CD4-positive, alpha-beta T cell (primary cell): ENCODE data around the gene DOHH. TPM values are rescaled to one million over a fixed set of nuclear protein-coding genes. Genes with fewer than 3 reads are reported as not detected.

Source experiments
- ATAC-seq: fragments of 200-7000 bp; cut with Tn5 transposase; one replicate; pipeline ENCODE4 v1.10.0; 2022; ENCODE audit warnings: mild to moderate bottlenecking; ENCODE audit not compliant: poor library complexity
- CTCF ChIA-PET: fragments of 350-600 bp; sonication (Branson Sonifier 250); formaldehyde crosslinking; loops from one replicate; lab custom pipeline; 2021; ENCODE audit warnings: antibody characterized with exemption, inconsistent platforms; lab: Charles Lee
- POLR2A ChIA-PET: fragments of 350-600 bp; sonication (Branson Sonifier 250); formaldehyde crosslinking; loops from one replicate; lab custom pipeline; 2021; ENCODE audit warnings: antibody characterized with exemption, inconsistent platforms; lab: Charles Lee
- DNase-seq, 14 experiments: peaks; one replicate each; pipeline ENCODE4 v3.0.0-alpha.2; 2013 to 2020; ENCODE audit warnings: mixed read lengths in 2 of 14
- H3K27ac ChIP-seq, 2 donors: one replicate each; pipeline versions ENCODE4 v1.5.1 to v1.7.0; 2013; ENCODE audit warnings: low read length in 2 of 2, low read depth in 1 of 2, mild to moderate bottlenecking in 1 of 2
- H3K27me3 ChIP-seq, 2 experiments: 1 replicate in 1 of 2; 2 replicates in 1 of 2; pipeline versions ENCODE4 v1.6.1 to v1.7.0; 2013; ENCODE audit warnings: low read length in 2 of 2, control low read depth in 1 of 2, mild to moderate bottlenecking in 1 of 2, moderate library complexity in 1 of 2; ENCODE audit not compliant: insufficient read depth in 2 of 2, control insufficient read depth in 1 of 2
- H3K36me3 ChIP-seq: one replicate; pipeline ENCODE4 v1.6.1; 2013; ENCODE audit warnings: low read length, control low read depth; ENCODE audit not compliant: insufficient read depth
- H3K4me1 ChIP-seq: one replicate; pipeline ENCODE4 v1.6.1; 2013; ENCODE audit warnings: low read length, control low read depth; ENCODE audit not compliant: insufficient read depth
- H3K4me3 ChIP-seq: one replicate; pipeline ENCODE4 v1.5.1; 2013; ENCODE audit warnings: mild to moderate bottlenecking, low read length, moderate library complexity
- H3K9me3 ChIP-seq, 2 experiments: 1 replicate in 1 of 2; 2 replicates in 1 of 2; pipeline versions ENCODE4 v1.6.1 to v1.7.0; 2013; ENCODE audit warnings: low read length in 2 of 2, mild to moderate bottlenecking in 2 of 2, control low read depth in 1 of 2, moderate library complexity in 1 of 2; ENCODE audit not compliant: control insufficient read depth in 1 of 2, insufficient read depth in 1 of 2
- H3K27ac Mint-ChIP-seq: one replicate; pipeline ENCODE4 v1.8.0; 2020; ENCODE audit warnings: mixed read lengths
- H3K27me3 Mint-ChIP-seq: one replicate; pipeline ENCODE4 v1.8.0; 2021; ENCODE audit warnings: mixed read lengths
- H3K36me3 Mint-ChIP-seq: one replicate; pipeline ENCODE4 v1.8.0; 2021; ENCODE audit warnings: low read depth, mixed read lengths
- H3K4me1 Mint-ChIP-seq: one replicate; pipeline ENCODE4 v1.8.0; 2021; ENCODE audit warnings: low read depth, mixed read lengths
- H3K4me3 Mint-ChIP-seq: one replicate; pipeline ENCODE4 v1.8.0; 2020; ENCODE audit warnings: mild to moderate bottlenecking, mixed read lengths
- H3K9me3 Mint-ChIP-seq: one replicate; pipeline ENCODE4 v1.8.0; 2020; ENCODE audit warnings: mixed read lengths
- intact Hi-C, 2 experiments: fragments of 100-400 bp; cut with DNase I in 1 of 2; cut with micrococcal nuclease in 1 of 2; formaldehyde crosslinking; loops; one replicate each; pipeline versions ENCODE4 v1.15.1 to v1.9.0; 2023 to 2025; cut with DNase I, micrococcal nuclease
- total RNA-seq, 174 experiments: library from RNA in 2 of 174; stranded (reverse) in 2 of 174; gene quantifications; one replicate each; pipeline ENCODE4 v1.2.3 and lab custom pipeline; 2021 to 2026
- TF ChIP-seq, protein P1 (sequence below): fragments of 200-600 bp; IDR thresholded peaks from one replicate; pipeline ENCODE4 v1.8.0; 2022; ENCODE audit warnings: antibody characterized with exemption, mild to moderate bottlenecking

DOHH gene
- total RNA-seq, 2 experiments from 2014 or later: 3.9 to 4.7 TPM

DNA sequence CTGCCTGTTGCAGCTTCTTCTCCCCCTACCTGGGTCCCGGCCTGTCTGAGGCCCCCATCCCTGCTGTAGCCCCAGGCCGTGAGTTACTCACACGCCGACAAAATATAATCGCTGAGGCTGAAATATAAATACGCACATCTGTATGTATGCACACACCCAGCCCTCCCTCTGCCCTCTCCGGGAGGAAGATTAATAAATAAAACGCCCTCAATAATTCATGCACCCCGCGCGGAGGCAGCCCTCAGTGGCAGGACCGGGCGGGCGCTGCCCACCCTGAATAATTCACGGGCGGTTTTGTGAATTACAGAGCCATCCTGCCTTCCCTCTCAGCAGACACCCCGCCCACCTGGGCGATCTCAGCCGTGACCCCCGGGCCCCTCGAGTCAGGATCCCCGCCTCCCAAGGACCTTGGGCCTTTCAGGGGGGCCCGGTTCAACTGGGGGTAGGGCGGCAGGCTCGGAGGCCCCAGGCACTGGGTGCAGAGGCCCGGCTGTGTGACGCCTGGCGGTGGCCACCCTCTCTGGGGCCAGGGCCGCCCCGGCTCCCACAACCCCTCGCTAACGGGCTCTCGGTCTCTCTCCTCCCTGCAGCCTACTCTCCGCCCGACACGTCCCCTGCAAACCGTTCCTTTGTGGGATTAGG lies 44.4 kb downstream of the DOHH start:
- TF ChIP-seq, protein P1, sequence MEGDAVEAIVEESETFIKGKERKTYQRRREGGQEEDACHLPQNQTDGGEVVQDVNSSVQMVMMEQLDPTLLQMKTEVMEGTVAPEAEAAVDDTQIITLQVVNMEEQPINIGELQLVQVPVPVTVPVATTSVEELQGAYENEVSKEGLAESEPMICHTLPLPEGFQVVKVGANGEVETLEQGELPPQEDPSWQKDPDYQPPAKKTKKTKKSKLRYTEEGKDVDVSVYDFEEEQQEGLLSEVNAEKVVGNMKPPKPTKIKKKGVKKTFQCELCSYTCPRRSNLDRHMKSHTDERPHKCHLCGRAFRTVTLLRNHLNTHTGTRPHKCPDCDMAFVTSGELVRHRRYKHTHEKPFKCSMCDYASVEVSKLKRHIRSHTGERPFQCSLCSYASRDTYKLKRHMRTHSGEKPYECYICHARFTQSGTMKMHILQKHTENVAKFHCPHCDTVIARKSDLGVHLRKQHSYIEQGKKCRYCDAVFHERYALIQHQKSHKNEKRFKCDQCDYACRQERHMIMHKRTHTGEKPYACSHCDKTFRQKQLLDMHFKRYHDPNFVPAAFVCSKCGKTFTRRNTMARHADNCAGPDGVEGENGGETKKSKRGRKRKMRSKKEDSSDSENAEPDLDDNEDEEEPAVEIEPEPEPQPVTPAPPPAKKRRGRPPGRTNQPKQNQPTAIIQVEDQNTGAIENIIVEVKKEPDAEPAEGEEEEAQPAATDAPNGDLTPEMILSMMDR: no peak
- H3K4me1 ChIP-seq: peaks cover 7% of the 10 kb centered on the region
- H3K9me3 ChIP-seq: no peaks in the 10 kb centered on the region
- Mint-ChIP-seq H3K36me3 (peaks cover 18% of the 10 kb centered on the region), H3K4me3 (no peak overlapping the region), H3K27me3 (no peaks in the 10 kb centered on the region), H3K4me1 (no peaks in the 10 kb centered on the region), H3K27ac (no peak overlapping the region), H3K9me3 (no peaks in the 10 kb centered on the region)
- no peak for DNase-seq
- ChIA-PET POLR2A (no interaction called here), CTCF (no interaction called here)
- no peak overlapping the region for H3K27ac ChIP-seq
- ATAC-seq: no peak
- no peak overlapping the region for H3K4me3 ChIP-seq
- peaks cover 43% of the 10 kb centered on the region for H3K36me3 ChIP-seq
- H3K27me3 ChIP-seq: no peaks in the 10 kb centered on the region
- intact Hi-C loops: no loop called here

- no peak overlapping the region for H3K4me3 ChIP-seq
- peaks cover 7% of the 10 kb centered on the region for H3K4me1 ChIP-seq
- no peak overlapping the region for H3K4me3 Mint-ChIP-seq
- no peaks in the 10 kb centered on the region for H3K27me3 Mint-ChIP-seq
- H3K27ac ChIP-seq: no peak overlapping the region
- no peak for ATAC-seq
- H3K9me3 ChIP-seq: no peaks in the 10 kb centered on the region
- H3K36me3 Mint-ChIP-seq: peaks cover 24% of the 10 kb centered on the region
- no peak for DNase-seq
- no peaks in the 10 kb centered on the region for H3K27me3 ChIP-seq
- H3K27ac Mint-ChIP-seq: no peak overlapping the region
- peaks cover 49% of the 10 kb centered on the region for H3K36me3 ChIP-seq
- H3K9me3 Mint-ChIP-seq: no peaks in the 10 kb centered on the region
- ChIA-PET POLR2A (no interaction called here), CTCF (no interaction called here)
- TF ChIP-seq, protein P1: no peak
- intact Hi-C loops: no loop called here
- H3K4me1 Mint-ChIP-seq: no peaks in the 10 kb centered on the region
These were observed 45.0 kb downstream of the DOHH start for GRCh38 chr19:3455393-3455955.

DNA sequence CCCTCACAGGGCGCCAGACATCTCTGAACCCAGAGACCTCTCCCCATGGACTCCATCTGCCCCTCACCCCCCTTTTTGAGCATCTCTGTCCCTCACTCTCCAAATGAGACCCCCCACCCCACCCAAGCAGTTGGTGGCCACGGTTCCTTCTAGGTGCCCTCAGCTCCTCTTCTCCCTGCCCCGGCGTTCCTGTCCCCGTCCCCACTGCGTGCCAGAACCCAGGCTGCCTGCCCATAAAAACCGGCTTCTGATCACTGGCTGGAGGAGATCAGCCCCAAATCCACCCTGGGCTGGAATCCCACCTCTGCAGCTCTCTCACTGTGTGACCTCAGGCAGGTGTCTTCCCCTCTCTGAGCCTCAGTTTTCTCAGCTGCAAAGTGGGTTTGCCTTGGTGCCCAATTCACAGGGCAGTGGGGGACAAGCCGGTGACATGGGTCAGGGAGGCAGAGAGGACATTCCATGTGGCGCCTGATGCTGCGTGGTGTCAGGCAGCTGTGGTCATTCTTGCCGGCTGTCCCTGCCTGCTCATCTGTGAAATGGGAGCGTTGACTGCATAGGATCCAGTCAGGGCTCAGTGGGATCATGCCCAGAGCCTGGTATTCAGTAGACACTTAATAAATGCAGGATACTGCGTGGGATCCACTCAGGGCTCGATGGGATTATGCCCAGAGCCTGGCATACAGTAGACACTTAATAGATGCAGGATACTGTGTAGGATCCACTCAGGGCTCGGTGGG lies 45.6 kb downstream of the DOHH start:
- intact Hi-C loops: no loop called here
- peaks cover 7% of the 10 kb centered on the region for H3K4me1 ChIP-seq
- peaks cover 51% of the 10 kb centered on the region for H3K36me3 ChIP-seq
- CTCF ChIA-PET: no interaction called here
- H3K27me3 ChIP-seq: no peaks in the 10 kb centered on the region
- H3K4me3 ChIP-seq: no peak overlapping the region
- Mint-ChIP-seq H3K4me3 (no peak overlapping the region), H3K27ac (no peak overlapping the region), H3K36me3 (peaks cover 21% of the 10 kb centered on the region), H3K27me3 (no peaks in the 10 kb centered on the region), H3K4me1 (no peaks in the 10 kb centered on the region), H3K9me3 (no peaks in the 10 kb centered on the region)
- no peak for ATAC-seq
- TF ChIP-seq, protein P1: no peak
- no peak overlapping the region for H3K27ac ChIP-seq
- POLR2A ChIA-PET: interaction anchor here (0.7 kb wide), 1 partner anchor 20 kb away, joined by 3 read pairs; no protein-coding TSS in a partner anchor
- no peak for DNase-seq
- H3K9me3 ChIP-seq: no peaks in the 10 kb centered on the region
